GM19328 (cell line): ENCODE data around the gene FAF2.
A peak's percentile ranks its signal among the peaks of the same experiment; 100 is the strongest.
"Not testable (repeated sequence)": the region's sequence is repeated elsewhere in the genome, so short reads cannot be mapped to it uniquely, and the experiment has no call there.

ENCODE experiments used
- ATAC-seq: cut with Tn5 transposase; IDR thresholded peaks from one replicate; pipeline ENCODE4 v1.9.1; 2021; ENCODE audit warnings: mild to moderate bottlenecking, moderate library complexity; ENCODE audit not compliant: unreplicated experiment

Gene FAF2

DNA sequence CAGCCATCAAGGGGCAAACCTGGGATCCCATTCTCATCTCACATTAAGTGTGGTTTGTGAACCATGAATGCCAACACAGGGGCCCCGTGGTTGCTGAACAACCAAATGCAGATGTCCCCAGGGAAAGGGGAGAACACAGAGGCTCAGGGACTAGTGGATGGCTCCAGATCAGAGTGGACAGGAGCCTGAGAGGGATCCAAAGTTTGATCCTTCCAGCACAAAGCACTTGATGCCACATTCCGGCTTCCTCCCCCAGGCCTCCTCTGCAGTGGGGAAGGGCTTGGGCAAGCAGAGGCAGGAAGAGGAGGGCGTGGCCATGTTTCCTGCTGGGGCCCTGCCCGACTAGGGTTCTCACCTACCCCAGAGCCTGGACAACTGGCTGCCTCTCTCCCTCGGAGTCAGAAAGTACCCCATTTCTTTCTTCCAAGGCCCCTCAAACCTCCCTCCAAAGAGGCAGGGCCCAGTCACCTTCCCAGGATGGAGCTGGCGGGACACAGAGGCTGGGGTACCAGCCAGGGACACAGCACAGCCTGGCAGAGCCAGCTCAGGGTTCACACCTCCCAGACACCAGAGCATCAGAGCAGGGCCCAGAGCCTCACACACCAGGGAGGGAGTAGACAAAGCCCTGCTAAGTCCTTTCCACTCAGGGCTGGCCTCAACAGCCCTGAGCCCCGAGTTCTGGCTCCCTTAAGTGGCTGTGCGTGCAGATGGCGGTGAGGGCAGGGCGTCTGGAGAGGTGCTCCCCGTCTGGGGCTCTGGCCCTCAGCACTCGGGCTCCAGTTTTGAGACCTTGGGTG lies 93.4 kb downstream of the FAF2 start:
- ATAC-seq = no peak

DNA sequence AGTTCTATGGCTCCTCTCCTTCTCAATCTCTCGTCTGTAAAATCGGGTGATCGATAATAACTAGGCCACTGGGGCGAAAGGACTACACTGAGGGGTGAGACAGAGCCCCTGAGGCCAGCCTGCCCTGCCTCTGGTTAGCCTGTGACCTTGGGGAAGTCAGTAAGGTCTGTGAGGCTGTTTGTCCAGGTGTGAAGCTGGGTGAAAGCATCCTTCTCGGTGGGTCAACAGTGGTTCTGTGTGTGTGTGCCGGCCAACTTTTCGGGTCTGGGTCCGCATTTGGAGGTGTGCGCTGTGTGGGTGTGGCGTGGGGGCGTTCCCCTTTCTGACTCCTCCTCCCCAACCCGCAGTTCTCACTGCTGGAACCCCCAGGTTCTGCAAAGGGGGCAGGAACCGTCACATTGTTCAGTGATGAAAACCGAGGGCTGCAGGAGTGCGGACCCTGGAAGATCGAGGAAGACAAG lies 94.0 kb downstream of the FAF2 start:
- ATAC-seq = no peak

DNA sequence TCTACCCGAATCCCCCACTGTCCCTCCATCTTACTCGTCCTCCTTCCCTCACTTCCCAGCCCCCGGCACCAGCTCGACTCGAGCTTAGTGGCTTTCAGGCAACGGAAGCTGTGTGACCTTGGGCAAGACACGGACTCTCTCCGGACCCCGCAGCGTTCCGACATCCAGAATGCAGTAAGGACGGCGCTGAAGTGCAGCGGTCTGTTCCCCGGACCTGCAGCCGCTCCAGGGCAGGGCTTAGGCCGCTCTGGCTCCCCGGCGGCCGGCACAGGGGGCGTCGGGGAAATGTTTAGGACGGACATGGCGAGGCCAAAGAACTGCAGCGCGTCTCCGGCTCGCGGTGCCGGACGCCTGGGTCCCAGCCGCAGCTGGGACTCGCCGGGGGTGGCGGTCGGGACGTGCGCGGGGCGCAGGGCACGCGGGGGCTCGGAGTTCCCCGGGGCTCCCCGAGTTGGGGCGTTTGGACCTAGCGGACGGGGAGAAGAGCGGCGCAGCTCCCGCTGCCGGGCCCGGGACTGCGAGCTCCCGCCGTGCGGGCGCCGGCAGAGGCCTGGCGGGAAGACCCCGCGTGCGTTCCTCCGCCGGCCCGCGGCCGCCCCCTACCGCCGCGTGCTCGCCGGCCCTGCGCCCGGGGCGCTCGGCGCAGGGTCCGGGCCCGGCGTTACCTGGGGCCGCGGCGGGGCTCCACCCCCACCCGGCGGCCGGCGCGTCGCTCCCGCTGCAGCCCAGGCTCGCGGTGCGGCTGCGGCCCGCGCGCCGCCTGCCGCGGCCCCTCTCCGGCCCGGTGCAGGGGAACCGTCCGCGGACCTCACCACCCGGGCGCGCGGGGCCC lies 94.6 kb downstream of the FAF2 start:
- ATAC-seq = peak; percentile 51

DNA sequence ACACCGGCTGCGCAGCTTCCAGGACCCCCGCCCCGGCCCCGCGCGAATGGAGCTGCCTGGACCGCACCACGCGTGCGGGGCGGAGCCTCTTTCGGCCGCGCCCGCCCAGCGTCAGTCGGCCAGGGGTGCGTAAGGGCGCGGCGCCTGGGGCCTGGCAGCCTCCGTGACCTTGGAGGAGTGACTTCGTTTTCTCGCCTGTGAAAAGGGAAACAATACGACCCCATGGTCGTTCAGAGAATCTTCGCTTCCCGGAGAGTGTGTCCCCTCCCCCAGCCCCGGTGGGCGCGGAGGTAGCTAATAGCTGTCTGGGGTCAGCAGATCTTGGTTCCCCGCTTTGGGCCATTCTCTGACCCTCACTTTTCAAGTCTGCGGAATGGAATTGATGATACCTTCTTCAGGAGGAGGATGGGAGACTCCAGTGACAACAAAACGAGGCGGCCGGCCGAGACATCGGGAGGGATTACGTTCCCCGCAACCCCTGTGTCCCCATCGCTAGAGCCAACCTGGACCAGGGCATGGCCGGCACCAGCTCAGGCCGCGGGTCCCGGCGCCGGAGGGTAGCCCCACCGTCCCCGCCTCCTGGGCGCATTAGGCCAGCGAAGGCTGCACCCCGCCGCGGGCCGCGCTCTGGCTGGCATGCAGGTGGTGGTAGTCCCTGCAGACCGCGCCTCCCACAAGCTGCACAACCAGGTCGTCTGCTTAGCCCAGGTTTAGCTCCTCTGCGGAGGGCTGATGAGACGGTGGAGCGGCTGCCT lies 95.4 kb downstream of the FAF2 start:
- ATAC-seq = peak; percentile 60

DNA sequence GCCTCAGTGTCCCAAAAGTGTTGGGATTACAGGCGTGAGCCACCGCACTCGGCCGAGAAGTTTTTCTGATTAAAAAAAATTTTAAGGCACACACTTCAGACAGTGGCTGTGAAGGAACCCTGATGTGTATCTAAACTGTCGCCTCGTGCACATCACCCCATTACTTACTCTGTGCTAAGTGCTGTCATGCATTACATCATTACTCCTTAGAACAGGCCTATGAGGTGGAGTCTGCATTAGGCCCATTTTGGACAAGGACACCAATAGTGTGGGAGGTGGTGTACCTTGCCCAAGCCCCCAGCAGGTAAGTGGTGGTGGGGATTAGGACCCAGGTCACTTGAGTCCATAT lies 97.2 kb downstream of the FAF2 start:
- ATAC-seq = no peak

DNA sequence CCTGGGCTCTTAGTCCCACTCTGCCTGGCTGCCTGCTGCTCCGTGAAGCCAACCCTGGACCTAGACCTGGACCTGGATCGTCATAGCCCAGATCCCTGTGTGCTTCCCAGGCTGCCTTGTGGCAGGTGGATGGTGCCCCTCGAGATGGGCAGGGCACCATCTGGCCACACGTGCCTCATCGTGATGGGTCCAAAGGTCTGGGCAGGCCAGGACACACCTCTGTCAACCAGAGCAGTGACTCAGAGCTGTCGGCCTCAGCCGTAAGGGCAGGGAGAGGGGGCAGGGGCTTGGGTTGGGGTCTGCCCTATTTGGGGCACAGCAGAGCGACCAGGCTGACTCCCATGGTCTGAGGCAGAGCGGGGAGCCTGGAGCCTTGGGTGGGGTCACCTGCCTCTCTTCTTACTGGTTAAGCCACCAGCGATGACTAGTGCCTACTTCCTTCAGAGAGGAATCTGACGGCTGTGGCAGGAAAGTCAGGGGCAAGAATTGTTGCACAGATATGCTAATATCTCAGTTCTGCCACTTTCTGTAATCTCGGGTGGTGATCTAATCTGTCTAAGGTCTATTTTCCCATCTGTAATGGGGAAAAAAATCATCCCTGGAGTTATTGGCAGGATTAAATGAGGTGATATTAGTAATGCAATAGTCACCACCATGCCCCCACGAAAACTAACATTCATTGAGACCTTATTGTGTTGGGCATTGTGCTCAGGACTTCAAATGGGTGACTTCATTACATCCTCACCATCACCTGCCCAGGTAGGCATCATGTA lies 97.7 kb downstream of the FAF2 start:
- ATAC-seq = no peak

DNA sequence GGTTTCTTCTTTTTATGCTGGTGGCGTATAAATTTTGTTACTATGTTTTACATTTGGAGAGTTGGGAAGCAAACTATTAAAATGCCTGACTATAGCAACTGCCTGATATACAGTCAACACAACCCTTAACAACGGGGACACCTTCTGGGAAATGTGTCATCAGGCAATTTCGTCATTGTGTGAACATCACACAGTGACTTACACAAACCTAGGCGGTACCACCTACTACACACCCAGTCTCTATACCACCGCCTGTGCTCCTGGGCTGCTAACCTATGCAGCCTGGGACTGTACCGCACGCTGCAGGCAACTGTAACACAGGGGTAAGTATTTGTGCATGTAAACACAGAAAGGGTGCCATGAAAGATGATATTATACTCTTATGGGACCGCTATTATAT lies 99.6 kb downstream of the FAF2 start:
- ATAC-seq = no peak

DNA sequence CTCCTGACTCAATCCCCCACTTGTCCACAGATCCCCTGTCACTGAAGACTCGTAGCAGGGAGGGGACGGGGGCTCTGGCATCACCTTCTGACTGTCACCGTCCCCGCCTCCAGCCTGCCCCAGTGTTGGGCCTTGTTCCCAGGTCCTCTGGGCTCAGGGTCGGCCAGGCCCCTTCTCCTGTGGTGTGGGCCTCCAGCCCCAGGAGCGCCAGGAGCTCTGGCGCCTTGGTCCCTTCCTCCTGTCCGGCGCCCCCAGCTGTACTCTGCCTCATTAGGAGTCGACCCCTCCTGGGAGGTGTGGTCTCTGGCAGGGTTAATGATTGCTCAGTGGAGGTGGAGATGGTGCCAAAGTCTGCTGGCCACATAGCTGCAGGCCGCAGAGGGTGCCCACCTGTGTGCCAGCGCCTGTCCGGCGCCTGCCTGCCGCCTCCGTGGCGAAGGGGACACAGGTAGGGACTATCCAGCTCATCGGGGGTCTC lies 100.8 kb downstream of the FAF2 start, which contains the start of gene CDHR2:
Gene CDHR2 (plus strand): TSS at position 376 of the 478 bp plus-strand sequence. CDS start 16,011 bp downstream, outside the sequence.
- no peak for ATAC-seq

DNA sequence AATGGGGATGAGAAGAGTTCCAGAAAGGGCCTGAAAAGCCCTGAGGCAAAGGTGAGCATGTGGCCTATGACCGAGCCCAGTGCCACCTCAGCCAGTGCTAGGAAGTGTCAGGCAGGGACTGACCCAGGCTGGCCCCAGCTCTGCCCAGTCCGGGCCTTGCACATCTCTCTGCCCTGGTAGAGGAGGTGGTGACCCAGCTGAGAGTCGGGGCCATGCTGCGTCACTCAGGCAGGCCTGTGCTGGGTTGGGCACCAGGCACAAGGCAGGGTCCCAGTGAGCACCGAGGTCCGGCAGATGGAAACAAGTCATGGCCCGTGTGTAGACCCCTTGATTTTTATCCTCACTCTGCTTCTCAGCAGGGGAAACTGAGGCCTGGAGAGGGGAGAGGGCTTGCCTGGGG lies 101.7 kb downstream of the FAF2 start:
- ATAC-seq = no peak

DNA sequence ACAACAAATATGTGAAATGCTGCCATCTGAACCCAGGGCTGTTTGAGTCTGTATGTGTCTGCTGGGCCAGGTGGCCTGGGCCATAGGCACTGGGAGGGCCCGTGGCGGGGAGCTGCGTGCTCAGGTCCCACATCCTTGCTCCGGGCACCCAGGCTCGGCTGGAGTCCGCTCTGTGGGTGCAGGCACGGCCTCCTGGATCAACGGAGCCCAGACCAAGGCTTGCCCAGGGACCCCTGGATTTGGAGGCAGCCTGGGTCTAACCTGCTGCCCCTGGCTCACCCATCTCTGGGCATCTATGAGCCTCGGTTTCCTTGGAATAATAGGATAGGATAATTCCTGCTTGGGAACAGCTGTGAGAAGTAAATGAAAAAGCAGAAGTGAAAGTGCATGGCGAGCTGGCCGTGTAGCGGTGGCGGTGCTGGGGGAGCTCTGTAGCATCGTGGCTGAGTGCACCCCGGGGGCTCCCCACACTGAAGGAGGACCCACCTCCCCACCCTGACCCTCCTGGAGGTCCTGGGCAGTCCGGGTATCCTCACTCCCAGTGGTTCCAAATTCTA lies 102.2 kb downstream of the FAF2 start:
- ATAC-seq = no peak

DNA sequence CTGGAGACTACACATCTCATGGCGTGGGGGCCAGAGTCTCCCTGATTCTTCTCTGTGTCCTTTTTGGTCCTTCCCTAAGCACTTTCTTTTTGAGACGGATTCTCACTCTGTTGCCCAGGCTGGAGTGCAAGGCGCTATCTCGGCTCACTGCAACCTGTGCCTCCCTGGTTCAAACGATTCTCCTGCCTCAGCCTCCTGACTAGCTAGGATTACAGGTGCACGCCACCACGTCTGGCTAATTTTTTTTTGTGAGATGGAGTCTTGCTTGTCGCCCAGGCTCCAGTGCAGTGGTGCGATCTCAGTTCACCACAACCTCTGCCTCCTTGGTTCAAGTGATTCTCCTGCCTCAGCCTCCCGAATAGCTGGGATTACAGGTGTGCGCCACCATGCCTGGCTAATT lies 102.8 kb downstream of the FAF2 start:
- not testable (repeated sequence) for ATAC-seq

DNA sequence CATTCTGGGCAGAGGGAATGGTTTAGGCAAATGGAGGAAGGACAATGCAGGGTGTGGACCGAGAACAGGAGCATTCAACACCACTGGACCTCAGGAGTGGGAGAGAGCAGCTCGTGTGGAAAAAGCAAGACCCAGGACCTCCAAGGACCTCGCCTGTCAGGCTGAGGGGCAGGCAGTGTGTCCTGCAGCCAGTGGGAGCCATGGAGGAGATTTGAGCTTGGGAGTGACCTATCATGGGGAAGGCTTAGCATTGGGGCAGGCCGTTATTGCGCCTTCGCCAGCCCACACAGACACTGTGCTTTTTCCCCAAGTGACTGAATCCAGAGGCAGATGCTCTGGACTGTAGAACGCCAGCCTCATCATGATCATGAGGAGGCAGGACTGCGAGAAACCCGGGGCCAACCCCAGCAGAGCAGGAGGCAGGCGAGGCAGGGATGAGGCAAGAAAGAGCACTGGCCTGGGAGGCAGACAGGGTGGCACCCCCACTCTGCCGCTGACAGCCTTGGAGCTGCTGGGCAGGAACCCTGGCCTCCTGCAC lies 104.2 kb downstream of the FAF2 start:
- ATAC-seq = no peak

DNA sequence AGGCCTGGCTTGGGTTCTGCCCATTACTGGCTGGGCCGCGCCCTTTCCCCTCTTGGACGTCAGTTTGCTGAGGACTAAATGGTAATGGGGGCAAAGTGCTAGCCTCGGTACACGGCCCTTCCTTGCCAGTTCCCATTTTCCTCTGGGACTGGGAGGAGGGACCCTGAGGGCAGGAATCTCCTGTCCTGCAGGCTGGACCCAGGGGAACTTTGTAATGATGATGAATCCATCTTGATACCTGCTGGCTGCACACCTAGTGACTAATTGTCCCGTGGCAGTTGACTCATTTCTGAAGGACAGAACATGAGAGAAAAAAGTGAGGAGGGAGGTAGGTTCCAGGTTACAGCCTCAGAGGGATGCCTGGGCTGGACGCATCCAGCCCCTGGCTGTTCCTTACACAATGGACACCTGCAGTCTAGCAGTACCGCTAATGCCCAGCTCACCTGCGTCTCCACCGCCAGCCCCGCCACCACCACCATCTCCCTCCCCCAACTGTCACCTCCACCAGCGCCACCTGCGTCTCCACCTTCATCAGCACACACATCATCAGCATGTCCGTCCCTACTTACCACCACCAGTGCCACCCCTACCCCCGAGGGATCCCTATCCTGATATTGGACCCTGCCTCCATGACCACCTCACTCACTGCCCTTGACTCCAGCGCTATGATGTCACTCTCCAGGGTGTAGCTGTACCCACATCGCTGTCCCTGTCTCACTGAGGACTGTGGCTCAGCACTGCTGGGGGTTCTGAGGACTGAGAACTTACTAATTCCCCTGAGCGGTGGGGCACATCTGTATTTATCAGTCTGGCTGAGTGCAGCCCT lies 105.3 kb downstream of the FAF2 start:
- ATAC-seq = no peak

DNA sequence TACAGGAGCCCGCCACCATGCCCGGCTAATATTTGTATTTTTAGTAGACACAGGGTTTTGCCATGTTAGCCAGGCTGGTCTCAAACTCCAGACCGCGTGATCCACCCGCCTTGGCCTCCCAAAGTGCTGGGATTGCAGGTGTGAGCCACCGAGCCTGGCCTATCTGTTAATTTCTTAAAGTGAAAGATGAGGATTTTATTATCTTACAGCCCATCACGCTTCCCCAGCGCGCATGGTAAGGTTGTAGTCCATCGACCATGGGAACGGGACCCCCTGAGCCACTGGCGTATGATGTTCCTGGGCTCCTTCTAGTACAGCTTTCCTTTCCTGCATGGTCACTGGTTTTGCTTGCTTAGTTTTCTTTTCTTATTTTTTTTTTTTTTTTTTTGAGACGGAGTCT lies 109.7 kb downstream of the FAF2 start:
- ATAC-seq = no peak
